ENCODE results near the gene NATD1. TPM values are rescaled to one million over a fixed set of nuclear protein-coding genes. Genes with fewer than 3 reads are reported as not detected.

The NATD1 gene
- total RNA-seq, 1 experiment from 2014 or later, result 3.1 TPM

DNA sequence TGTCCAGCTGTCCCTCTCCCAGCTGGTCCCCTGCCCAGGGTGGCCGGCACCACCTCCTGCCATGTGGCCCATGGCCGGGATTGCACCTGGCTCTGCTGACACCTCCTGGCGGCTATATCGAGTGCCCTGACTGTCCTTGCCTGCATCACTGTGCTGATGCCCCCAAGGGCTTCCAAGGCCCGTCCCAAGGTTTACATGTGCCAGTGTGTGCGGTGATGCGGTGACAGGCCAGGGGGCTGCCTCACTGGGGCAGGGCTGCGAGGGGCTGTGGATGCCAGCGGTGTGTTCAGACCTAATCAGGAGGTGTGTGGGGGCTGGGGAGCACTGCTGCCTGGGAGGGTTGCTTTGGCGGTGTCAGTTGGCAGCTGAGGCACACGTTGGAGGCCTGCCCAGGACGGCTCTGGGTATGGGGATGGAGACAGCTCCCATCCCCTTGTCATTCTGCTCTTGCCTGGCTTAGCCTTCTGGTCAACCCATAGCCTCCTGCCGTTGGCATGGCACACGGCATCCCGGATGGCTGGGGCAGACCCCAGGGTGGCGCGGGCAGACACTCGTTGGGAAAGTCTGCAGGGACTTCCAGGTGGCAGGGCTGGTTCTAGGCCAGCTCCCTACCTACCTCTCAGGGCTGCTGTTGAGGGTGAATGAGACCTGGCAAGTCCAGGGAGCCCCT is 36.8 kb upstream of the NATD1 start:
- ATAC-seq (no peak), DNase-seq (ENCODE audit: low read depth, low spot score) (no peak)
- Histone ChIP-seq H4K20me1 (ENCODE audit: insufficient read depth) (no peaks in the 10 kb centered on the region; the same call in 1 of the 2 replicates), H3K27me3 (ENCODE audit: insufficient read depth, low read length) (no peaks in the 10 kb centered on the region), H2AFZ (ENCODE audit: low read depth, low read length, poor library complexity, severe bottlenecking) (no peak overlapping the region), H3K9me2 (ENCODE audit: insufficient read depth) (no peaks in the 10 kb centered on the region), H3K4me1 (ENCODE audit: control insufficient read depth in 1 of 2, insufficient read depth in 2 of 2, low read length in 2 of 2) (peaks cover 42 to 50% of the 10 kb centered on the region in 2 experiments), H3K36me3 (ENCODE audit: control insufficient read depth in 1 of 2, insufficient read depth in 2 of 2, low read length in 2 of 2) (peaks cover 5 to 21% of the 10 kb centered on the region in 2 experiments; a peak in 3 of 4 replicates), H3K4me3 (replicated peaks in 1 of 2; ENCODE audit: low read depth in 1 of 2, low read length in 2 of 2) (no peak overlapping the region), H3K9ac (ENCODE audit: low read length) (peak overlapping the region; percentile 96), H3K9me3 (ENCODE audit: control insufficient read depth in 1 of 2, insufficient read depth in 1 of 2, low read depth in 1 of 2, low read length in 2 of 2) (no peaks in the 10 kb centered on the region), H3K79me2 (ENCODE audit: insufficient read depth, low read length) (peaks cover 100% of the 10 kb centered on the region), H3K27ac (ENCODE audit: low read depth, low read length) (peak overlapping the region; percentile 99), H3K4me2 (ENCODE audit: low read length) (peak overlapping the region; percentile 99; the same call in 1 of the 2 replicates)
- ChIA-PET RAD21 (ENCODE audit: low non-redundant PET in 1 of 2, low total read pairs in 2 of 2, uncharacterized antibody in 2 of 2, unreplicated experiment in 2 of 2) (no interaction called here), CTCF (no interaction called here), POLR2A (no interaction called here)
- TF ChIP-seq, protein P1, sequence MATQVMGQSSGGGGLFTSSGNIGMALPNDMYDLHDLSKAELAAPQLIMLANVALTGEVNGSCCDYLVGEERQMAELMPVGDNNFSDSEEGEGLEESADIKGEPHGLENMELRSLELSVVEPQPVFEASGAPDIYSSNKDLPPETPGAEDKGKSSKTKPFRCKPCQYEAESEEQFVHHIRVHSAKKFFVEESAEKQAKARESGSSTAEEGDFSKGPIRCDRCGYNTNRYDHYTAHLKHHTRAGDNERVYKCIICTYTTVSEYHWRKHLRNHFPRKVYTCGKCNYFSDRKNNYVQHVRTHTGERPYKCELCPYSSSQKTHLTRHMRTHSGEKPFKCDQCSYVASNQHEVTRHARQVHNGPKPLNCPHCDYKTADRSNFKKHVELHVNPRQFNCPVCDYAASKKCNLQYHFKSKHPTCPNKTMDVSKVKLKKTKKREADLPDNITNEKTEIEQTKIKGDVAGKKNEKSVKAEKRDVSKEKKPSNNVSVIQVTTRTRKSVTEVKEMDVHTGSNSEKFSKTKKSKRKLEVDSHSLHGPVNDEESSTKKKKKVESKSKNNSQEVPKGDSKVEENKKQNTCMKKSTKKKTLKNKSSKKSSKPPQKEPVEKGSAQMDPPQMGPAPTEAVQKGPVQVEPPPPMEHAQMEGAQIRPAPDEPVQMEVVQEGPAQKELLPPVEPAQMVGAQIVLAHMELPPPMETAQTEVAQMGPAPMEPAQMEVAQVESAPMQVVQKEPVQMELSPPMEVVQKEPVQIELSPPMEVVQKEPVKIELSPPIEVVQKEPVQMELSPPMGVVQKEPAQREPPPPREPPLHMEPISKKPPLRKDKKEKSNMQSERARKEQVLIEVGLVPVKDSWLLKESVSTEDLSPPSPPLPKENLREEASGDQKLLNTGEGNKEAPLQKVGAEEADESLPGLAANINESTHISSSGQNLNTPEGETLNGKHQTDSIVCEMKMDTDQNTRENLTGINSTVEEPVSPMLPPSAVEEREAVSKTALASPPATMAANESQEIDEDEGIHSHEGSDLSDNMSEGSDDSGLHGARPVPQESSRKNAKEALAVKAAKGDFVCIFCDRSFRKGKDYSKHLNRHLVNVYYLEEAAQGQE (IDR thresholded peaks at IDR 0.05; ENCODE audit: low read depth), result no peak
- TF ChIP-seq FOSL1 (IDR thresholded peaks at IDR 0.05; ENCODE audit: low read depth), result no peak
- TF ChIP-seq, protein P2, sequence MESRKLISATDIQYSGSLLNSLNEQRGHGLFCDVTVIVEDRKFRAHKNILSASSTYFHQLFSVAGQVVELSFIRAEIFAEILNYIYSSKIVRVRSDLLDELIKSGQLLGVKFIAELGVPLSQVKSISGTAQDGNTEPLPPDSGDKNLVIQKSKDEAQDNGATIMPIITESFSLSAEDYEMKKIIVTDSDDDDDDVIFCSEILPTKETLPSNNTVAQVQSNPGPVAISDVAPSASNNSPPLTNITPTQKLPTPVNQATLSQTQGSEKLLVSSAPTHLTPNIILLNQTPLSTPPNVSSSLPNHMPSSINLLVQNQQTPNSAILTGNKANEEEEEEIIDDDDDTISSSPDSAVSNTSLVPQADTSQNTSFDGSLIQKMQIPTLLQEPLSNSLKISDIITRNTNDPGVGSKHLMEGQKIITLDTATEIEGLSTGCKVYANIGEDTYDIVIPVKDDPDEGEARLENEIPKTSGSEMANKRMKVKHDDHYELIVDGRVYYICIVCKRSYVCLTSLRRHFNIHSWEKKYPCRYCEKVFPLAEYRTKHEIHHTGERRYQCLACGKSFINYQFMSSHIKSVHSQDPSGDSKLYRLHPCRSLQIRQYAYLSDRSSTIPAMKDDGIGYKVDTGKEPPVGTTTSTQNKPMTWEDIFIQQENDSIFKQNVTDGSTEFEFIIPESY (IDR thresholded peaks at IDR 0.05; ENCODE audit: extremely low read depth, insufficient replicate concordance, low read length), result no peak
- TF ChIP-seq, protein P3, sequence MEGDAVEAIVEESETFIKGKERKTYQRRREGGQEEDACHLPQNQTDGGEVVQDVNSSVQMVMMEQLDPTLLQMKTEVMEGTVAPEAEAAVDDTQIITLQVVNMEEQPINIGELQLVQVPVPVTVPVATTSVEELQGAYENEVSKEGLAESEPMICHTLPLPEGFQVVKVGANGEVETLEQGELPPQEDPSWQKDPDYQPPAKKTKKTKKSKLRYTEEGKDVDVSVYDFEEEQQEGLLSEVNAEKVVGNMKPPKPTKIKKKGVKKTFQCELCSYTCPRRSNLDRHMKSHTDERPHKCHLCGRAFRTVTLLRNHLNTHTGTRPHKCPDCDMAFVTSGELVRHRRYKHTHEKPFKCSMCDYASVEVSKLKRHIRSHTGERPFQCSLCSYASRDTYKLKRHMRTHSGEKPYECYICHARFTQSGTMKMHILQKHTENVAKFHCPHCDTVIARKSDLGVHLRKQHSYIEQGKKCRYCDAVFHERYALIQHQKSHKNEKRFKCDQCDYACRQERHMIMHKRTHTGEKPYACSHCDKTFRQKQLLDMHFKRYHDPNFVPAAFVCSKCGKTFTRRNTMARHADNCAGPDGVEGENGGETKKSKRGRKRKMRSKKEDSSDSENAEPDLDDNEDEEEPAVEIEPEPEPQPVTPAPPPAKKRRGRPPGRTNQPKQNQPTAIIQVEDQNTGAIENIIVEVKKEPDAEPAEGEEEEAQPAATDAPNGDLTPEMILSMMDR (IDR thresholded peaks at IDR 0.05 in 2 of 3, conservative IDR thresholded peaks at IDR 0.05 in 1 of 3; ENCODE audit: borderline replicate concordance in 1 of 3, insufficient read depth in 1 of 3, low read depth in 2 of 3, low read length in 2 of 3), result no peak
- TF ChIP-seq ELF1 (IDR thresholded peaks at IDR 0.05; ENCODE audit: borderline replicate concordance, low read depth), result no peak
- no peak for TF ChIP-seq POLR2A (IDR thresholded peaks at IDR 0.05; ENCODE audit: borderline replicate concordance, extremely low read depth, insufficient read depth, insufficient read length)
- TF ChIP-seq TCF7L2 (IDR thresholded peaks at IDR 0.05; ENCODE audit: borderline replicate concordance, extremely low read depth, insufficient read depth, insufficient read length), result no peak
- no peak for TF ChIP-seq POLR2AphosphoS5 (IDR thresholded peaks at IDR 0.05; ENCODE audit: low read depth, low read length)
- no peak for TF ChIP-seq CEBPB (IDR thresholded peaks at IDR 0.05; ENCODE audit: low read depth)
- TF ChIP-seq, protein P4, sequence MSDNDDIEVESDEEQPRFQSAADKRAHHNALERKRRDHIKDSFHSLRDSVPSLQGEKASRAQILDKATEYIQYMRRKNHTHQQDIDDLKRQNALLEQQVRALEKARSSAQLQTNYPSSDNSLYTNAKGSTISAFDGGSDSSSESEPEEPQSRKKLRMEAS (IDR thresholded peaks at IDR 0.05), result no peak
- TF ChIP-seq SP1 (IDR thresholded peaks at IDR 0.05; ENCODE audit: low read depth), result no peak
- TF ChIP-seq RAD21 (IDR thresholded peaks at IDR 0.05; ENCODE audit: low read depth), result no peak
- TF ChIP-seq SIN3A (IDR thresholded peaks at IDR 0.05; ENCODE audit: low read depth), result no peak
- TF ChIP-seq YY1 (IDR thresholded peaks at IDR 0.05; ENCODE audit: extremely low read depth, insufficient replicate concordance, low read depth, low read length), result no peak
- intact Hi-C loops (cut with micrococcal nuclease), result loop anchor here (10.0 kb wide), 1 partner anchor 165 kb away; no protein-coding TSS in a partner anchor
- no TSS peak for BruUV-seq (replicated peaks)
